Natural killer cell treated with Interleukin-12 subunit alpha and Interleukin-12 subunit beta and Interleukin-15 and Interleukin-18, amount 100 ng/mL, for 72 hours (primary cell): Measurements from ENCODE around the gene PHF21B. TPM values are rescaled to one million over a fixed set of nuclear protein-coding genes. Genes with fewer than 3 reads are reported as not detected.

Experiments used
- ATAC-seq, 2 donors: fragments of 150-1000 bp; cut with Tn5 transposase in 1 of 2; sonication (Bioruptor Pico), chemical (Tn5 transposase) in 1 of 2; 2 replicates each; pipeline ENCODE4 v1.10.0; 2021
- DNase-seq: peaks from one replicate; pipeline ENCODE4 v3.0.0; 2022; ENCODE audit warnings: low spot score
- H3K27ac Mint-ChIP-seq, 2 donors: 1 replicate in 1 of 2; 2 replicates in 1 of 2; pipeline ENCODE4 v1.8.0; 2022; ENCODE audit warnings: mixed read lengths in 2 of 2, mild to moderate bottlenecking in 1 of 2, moderate library complexity in 1 of 2
- H3K27me3 Mint-ChIP-seq, 2 donors: 1 replicate in 1 of 2; 2 replicates in 1 of 2; pipeline ENCODE4 v1.8.0; 2022; ENCODE audit warnings: mixed read lengths in 2 of 2
- H3K36me3 Mint-ChIP-seq: one replicate; pipeline ENCODE4 v1.8.0; 2022; ENCODE audit warnings: mixed read lengths
- H3K4me1 Mint-ChIP-seq, 2 donors: 1 replicate in 1 of 2; 2 replicates in 1 of 2; pipeline ENCODE4 v1.8.0; 2022; ENCODE audit warnings: low read depth in 2 of 2, mixed read lengths in 2 of 2, mild to moderate bottlenecking in 1 of 2
- H3K4me3 Mint-ChIP-seq: one replicate; pipeline ENCODE4 v1.8.0; 2022; ENCODE audit warnings: mixed read lengths
- H3K9me3 Mint-ChIP-seq: 2 replicates; pipeline ENCODE4 v1.8.0; 2022; ENCODE audit warnings: mixed read lengths
- total RNA-seq, 2 donors: library from RNA; stranded (reverse); gene quantifications; one replicate each; pipeline ENCODE4 v1.2.3, GENCODE V29; 2022

PHF21B gene
- total RNA-seq, 2 donors from 2014 or later, result 0.36 TPM; not detected in 1

DNA sequence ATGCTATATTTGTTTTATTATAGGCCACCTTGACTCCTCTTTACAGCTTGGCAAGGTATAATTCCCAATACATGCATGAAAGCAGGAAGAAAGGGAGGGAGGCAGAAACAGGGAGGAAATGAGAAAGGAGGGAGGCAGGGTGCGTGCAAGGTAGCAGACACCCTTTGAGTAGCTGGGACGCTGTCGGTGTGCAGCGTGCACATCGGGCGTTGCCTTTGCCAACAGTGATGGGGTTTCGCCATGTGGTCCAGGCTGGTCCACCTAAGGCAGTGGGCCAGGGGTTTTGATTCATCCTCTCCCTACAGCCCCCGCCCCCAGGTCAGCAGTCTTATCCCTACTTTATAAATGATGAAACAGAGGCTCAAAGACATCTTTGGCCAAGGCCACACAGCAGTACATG, 25.0 kb upstream of the PHF21B start:
- Mint-ChIP-seq H3K4me1 (no peaks in the 10 kb centered on the region), H3K27ac (no peak overlapping the region), H3K4me3 (no peak overlapping the region), H3K27me3 (peaks cover 0 to 7% of the 10 kb centered on the region in 2 donors), H3K9me3 (no peaks in the 10 kb centered on the region), H3K36me3 (no peaks in the 10 kb centered on the region)
- DNase-seq (no peak), ATAC-seq (peak in 1 of 2 donors; percentile 30)

DNA sequence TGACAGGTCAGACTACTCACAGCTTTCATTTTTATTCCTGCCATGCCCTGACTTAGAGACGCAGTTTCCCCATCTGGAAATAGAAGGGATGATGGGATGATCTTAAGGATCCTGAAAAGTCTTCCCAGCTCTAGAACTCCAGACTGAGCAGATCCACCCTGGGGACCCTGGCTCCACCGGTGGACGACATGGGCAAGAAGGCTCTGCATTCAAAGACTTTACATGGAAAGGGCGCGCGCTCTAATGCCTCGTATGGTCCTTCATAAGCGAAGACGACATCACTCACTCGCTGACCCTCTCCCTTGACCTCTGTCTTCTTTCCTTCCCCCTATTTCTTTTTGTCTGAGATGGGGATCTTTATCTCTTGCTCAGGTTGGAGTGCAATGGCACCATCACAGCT, 24.4 kb upstream of the PHF21B start:
- H3K4me1 Mint-ChIP-seq, result no peaks in the 10 kb centered on the region
- H3K4me3 Mint-ChIP-seq, result no peak overlapping the region
- peaks cover 0 to 10% of the 10 kb centered on the region in 2 donors for H3K27me3 Mint-ChIP-seq
- H3K9me3 Mint-ChIP-seq, result no peaks in the 10 kb centered on the region
- ATAC-seq (no peak), DNase-seq (no peak)
- H3K27ac Mint-ChIP-seq, result no peak overlapping the region
- H3K36me3 Mint-ChIP-seq, result no peaks in the 10 kb centered on the region

DNA sequence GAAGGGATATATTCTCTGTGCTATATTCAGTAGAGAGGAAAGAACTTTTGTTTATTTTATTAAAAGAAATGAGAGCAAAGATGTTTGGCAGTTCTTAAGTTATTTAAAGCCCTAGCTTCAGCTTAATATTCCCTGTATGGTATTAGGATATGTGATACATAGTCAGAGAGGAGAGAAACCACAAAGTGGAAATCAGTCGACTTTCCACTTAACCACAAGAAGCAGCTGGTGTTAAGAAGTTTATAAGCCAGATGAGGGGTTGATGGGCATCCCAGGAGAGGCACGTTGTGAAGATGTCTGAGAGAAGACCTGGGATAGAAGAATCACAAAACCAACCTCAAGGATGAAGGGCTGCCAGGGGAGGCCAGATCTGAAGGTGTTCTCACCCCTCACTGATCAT, 23.3 kb upstream of the PHF21B start:
- Mint-ChIP-seq H3K27ac (no peak overlapping the region), H3K27me3 (peaks cover 0 to 10% of the 10 kb centered on the region in 2 donors), H3K9me3 (no peaks in the 10 kb centered on the region), H3K36me3 (no peaks in the 10 kb centered on the region), H3K4me1 (no peaks in the 10 kb centered on the region), H3K4me3 (no peak overlapping the region)
- ATAC-seq, result no peak
- DNase-seq, result no peak

DNA sequence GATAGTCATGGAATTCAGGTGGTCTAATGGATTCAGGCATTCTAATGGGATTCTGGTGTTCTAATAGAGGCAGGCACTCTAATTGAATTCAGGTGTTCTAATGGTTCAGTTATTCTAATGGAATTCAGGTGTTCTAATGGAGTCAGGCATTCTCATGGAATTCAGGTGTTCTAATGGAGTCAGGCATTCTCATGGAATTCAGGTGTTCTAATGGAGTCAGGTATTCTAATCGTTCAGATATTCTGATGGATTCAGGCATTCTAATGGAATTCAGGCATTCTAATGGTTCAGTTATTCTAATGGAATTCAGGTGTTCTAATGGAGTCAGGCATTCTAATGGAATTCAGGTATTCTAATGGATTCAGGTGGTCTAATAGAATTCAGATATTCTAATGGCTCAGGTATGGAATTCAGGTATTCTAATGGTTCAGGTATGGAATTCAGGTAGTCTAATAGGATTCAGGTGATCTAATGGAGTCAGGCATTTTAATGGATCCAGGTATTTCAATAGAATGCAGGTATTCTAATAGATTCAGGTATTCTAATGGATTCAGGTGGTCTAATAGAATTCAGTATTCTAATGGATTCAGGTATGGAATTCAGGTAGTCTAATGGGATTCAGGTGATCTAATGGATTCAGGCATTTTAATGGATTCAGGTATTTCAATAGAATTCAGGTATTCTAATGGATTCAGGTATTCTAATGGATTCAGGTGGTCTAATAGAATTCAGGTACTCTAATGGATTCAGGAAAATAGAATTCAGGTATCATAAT, 22.0 kb upstream of the PHF21B start:
- no peaks in the 10 kb centered on the region for H3K4me1 Mint-ChIP-seq

DNA sequence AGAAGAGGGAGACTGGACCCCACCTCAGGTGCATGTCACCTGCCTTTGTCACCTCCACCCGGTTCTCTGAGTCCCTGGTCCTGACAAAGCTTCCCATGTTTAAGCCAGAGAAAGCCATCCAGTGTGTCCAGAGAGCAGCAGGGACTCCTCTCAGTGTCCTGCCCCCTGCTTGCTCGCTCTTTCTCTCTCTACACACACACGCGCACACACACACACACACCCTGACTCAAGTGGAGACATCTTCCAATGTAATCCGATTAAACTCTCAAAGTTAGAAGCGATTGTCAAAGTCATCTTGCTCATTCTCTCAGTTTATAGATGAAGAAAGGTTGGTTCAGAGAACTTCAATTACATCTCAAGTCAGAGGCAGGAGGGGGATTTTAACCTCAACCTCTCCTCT, 19.7 kb upstream of the PHF21B start:
- H3K27me3 Mint-ChIP-seq, result peaks cover 0 to 16% of the 10 kb centered on the region in 2 donors
- H3K4me3 Mint-ChIP-seq, result no peak overlapping the region
- H3K27ac Mint-ChIP-seq, result no peak overlapping the region
- H3K36me3 Mint-ChIP-seq, result no peaks in the 10 kb centered on the region
- H3K4me1 Mint-ChIP-seq, result no peaks in the 10 kb centered on the region
- DNase-seq, result no peak
- no peaks in the 10 kb centered on the region for H3K9me3 Mint-ChIP-seq
- no peak for ATAC-seq

More for the DNA sequence above, 22.0 kb upstream of the PHF21B start:
- Mint-ChIP-seq H3K36me3 (no peaks in the 10 kb centered on the region), H3K4me3 (no peak overlapping the region), H3K27ac (no peak overlapping the region), H3K27me3 (peaks cover 0 to 14% of the 10 kb centered on the region in 2 donors), H3K9me3 (no peaks in the 10 kb centered on the region)
- ATAC-seq, result no peak
- no peak for DNase-seq

DNA sequence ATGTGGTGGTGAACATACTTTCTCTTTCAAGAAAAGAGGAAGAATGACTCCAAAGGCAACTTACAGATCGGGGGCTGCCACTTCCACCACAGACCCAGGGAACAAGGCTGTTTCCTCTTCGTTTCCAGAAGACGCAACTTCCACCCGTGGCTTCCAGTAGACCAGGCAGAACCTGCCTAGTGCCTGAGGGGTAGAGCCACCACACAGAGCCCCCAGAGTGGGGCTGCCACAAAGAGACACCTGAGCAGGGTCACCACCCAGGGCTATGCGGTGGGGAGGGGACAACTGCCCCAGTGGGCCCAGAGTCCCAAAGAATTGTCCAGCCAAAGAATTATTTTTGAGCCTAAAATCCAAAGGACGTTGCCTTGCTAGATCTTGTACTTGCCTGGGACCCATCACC, 16.7 kb upstream of the PHF21B start:
- H3K27ac Mint-ChIP-seq, result no peak overlapping the region
- no peaks in the 10 kb centered on the region for H3K9me3 Mint-ChIP-seq
- no peak overlapping the region for H3K4me3 Mint-ChIP-seq
- no peaks in the 10 kb centered on the region for H3K4me1 Mint-ChIP-seq
- no peaks in the 10 kb centered on the region for H3K36me3 Mint-ChIP-seq
- ATAC-seq (no peak), DNase-seq (no peak)
- H3K27me3 Mint-ChIP-seq, result peaks cover 9 to 33% of the 10 kb centered on the region in 2 donors

DNA sequence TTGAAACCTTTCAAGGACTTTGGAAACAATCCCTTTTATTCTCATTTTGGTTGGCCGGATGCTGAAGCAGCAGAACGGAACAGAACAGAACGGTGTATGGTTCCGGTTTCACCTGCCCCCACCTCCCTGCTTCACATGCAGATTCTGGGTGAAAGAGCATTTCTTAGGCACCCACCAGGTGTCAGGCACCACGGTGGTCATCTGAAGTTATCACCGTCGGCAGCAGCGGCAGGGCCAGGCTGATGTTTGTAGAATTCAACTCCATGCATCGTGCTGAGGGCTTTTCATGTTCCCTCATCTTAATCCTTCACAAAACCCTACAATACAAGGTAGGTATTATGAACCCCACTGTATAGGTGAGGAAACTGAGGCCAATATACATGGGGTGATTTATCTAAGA, 13.6 kb upstream of the PHF21B start:
- Mint-ChIP-seq H3K9me3 (no peaks in the 10 kb centered on the region), H3K27ac (no peak overlapping the region)
- ATAC-seq, result no peak

DNA sequence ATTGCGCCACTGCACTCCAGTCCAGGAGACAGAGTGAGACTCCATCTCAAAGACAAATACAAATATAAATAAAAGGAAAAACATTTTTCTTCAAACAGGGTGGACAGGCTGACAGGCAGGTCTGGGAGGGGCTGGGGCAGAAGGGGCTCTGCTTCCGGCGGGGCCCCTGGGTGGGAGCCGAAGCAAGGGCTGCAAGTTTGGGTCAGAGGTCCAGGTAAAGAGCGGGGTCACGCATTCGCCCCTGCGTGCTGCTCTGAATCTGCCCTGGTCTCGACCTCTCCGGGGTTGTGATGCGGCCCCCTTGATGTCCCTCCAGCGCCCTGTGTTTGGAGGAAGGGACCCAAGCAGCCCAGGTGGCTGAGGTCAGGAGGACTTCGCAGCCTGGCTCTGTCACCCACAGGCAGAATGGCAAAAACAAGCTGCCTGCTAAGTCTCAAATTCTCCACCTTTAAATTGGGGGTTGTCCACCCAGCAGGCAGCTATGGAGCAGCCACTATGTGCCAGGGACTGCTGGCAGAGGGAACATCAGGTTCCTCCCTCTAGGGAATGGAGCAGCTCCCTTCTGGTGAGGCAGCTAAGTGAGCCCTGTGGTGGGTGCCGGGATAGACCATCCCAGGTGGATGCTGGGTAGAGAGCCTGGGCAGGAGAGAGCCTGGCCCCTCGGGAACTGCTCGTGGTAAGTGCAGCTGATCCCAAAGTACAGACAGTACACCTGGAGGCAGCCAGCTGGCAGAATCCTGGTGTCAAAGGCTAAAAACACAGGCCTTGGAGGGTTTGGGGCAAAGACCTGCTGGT, 10.3 kb upstream of the PHF21B start:
- Mint-ChIP-seq H3K4me3 (no peak overlapping the region), H3K27me3 (peaks cover 9 to 23% of the 10 kb centered on the region in 2 donors), H3K36me3 (no peaks in the 10 kb centered on the region), H3K9me3 (no peaks in the 10 kb centered on the region), H3K4me1 (no peaks in the 10 kb centered on the region), H3K27ac (no peak overlapping the region)
- DNase-seq, result no peak
- peak in 1 of 2 donors; percentile 35 for ATAC-seq

More for the DNA sequence above, 13.6 kb upstream of the PHF21B start:
- no peaks in the 10 kb centered on the region for H3K36me3 Mint-ChIP-seq
- peaks cover 9 to 29% of the 10 kb centered on the region in 2 donors for H3K27me3 Mint-ChIP-seq
- DNase-seq, result no peak
- H3K4me1 Mint-ChIP-seq, result no peaks in the 10 kb centered on the region
- H3K4me3 Mint-ChIP-seq, result no peak overlapping the region

DNA sequence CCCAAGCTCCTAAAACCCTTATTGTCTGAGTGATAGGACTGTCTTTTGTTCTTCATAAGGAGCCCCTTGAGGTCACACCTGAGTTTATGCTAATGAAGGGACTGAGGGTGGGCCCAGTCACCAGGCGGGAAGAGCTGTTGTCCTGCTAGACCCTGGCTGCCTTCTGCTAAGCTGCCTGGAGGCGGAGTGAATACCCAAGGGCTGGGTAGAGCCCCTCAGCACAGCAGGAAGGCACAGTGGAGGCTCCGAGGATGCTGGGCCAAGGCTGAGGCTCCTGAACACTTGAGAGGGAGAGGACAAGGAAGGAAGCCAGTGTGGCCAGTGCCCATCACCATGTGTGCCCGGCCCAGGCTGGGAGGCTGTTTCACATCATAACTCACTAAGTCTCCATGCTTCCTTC, 4.8 kb upstream of the PHF21B start:
- H3K9me3 Mint-ChIP-seq, result no peaks in the 10 kb centered on the region

DNA sequence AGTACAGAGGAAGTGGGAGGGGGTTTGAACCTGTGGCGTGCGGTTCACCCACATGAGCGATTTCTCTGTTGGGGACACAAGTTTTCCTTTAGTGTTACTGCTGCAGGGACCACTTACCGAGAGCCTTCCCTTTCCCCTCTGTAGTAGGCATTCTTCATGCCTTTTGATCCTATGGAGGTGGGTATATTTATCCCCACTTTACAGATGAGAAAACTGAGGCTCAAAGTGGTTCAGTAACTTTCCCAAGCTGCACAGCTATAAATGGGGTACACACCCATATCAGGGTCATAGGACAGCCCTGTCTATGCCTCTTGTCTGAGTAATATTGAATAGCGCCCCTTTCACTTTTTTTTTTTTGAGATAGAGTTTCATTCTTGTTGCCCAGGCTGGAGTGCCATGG, 3.3 kb upstream of the PHF21B start:
- H3K9me3 Mint-ChIP-seq, result no peaks in the 10 kb centered on the region
- H3K4me3 Mint-ChIP-seq, result no peak overlapping the region
- no peak for DNase-seq
- H3K36me3 Mint-ChIP-seq, result peaks cover 6% of the 10 kb centered on the region
- no peak for ATAC-seq
- peaks cover 6 to 10% of the 10 kb centered on the region in 2 donors for H3K4me1 Mint-ChIP-seq
- no peak overlapping the region for H3K27ac Mint-ChIP-seq
- peaks cover 28 to 32% of the 10 kb centered on the region in 2 donors for H3K27me3 Mint-ChIP-seq

More for the DNA sequence above, 4.8 kb upstream of the PHF21B start:
- Mint-ChIP-seq H3K27me3 (peaks cover 31 to 32% of the 10 kb centered on the region in 2 donors), H3K4me1 (peaks cover 6 to 10% of the 10 kb centered on the region in 2 donors), H3K4me3 (no peak overlapping the region), H3K36me3 (peaks cover 6% of the 10 kb centered on the region), H3K27ac (no peak overlapping the region)
- DNase-seq (no peak), ATAC-seq (no peak)

DNA sequence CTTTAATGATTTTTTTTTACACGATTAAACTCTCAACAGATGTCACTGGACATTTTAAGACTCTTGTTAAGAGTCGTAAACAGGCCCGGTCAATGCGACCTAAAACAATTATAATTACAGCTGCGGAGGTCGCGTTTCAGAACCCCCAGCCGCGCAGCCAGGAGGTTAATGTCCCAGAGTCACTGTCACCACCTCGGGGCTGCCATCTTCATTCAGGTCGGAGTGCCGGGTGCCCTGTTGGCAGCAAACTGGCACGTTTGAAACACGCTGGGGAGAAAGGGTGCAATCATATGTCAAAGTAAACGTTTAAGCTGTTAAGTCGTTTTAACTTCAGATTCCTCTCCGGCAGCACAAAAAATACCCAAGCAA, 711 bp upstream of the PHF21B start:
- H3K27ac Mint-ChIP-seq, result peak overlapping the region in 1 of 2 donors; percentile 57
- peaks cover 39 to 45% of the 10 kb centered on the region in 2 donors for H3K27me3 Mint-ChIP-seq

DNA sequence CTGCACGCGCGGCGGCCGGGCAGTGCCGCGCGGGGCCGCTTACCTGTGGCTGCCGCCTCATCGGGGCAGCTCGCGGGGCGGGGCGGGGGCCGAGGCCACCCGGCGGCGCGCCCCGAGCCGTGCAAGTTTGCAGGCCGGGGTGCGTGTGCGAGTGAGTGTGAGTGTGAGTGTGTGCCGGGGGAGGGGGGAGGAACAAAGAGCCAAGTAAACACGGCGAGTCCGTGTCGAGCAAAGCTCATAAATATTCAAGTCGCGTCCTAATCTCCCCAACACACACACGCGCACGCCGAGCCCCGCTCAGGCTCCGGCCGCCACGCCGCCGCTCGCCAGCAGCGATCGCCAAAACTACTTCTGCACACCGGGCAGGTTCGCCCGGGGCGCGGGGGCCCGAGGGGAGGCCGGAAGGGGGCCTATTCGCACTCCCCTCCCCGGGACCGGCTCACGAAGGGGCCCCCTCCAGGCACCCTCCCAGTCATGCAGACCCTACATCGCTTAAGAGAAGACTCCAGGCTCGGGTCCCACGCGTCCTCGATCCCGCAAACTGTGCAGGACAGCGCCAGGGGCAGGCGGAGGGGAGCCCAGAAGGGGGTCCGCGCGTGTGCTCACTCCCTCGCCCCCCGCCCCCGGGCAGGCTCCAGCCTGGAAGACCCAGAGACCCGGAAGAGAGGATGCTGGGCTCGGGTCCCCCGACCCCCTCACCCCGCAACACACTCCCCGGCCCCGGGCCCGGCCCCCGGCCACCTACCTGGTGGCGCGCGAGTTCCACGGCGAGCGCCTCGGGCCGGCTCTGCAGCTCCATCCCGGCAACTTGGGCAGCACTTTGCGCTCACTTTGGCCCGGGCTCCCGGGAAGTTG, 827 bp downstream of the PHF21B start:
- ATAC-seq, result no peak
- Mint-ChIP-seq H3K27me3 (peaks cover 43 to 49% of the 10 kb centered on the region in 2 donors), H3K4me1 (peaks cover 9 to 10% of the 10 kb centered on the region in 2 donors), H3K27ac (no peak overlapping the region), H3K9me3 (no peaks in the 10 kb centered on the region), H3K4me3 (no peak overlapping the region), H3K36me3 (peaks cover 6% of the 10 kb centered on the region)
- DNase-seq, result no peak

More for the DNA sequence above, 711 bp upstream of the PHF21B start:
- peak overlapping the region; percentile 79 for H3K4me3 Mint-ChIP-seq
- ATAC-seq (no peak), DNase-seq (no peak)
- no peaks in the 10 kb centered on the region for H3K9me3 Mint-ChIP-seq
- peaks cover 6% of the 10 kb centered on the region for H3K36me3 Mint-ChIP-seq
- H3K4me1 Mint-ChIP-seq, result peaks cover 9 to 10% of the 10 kb centered on the region in 2 donors

DNA sequence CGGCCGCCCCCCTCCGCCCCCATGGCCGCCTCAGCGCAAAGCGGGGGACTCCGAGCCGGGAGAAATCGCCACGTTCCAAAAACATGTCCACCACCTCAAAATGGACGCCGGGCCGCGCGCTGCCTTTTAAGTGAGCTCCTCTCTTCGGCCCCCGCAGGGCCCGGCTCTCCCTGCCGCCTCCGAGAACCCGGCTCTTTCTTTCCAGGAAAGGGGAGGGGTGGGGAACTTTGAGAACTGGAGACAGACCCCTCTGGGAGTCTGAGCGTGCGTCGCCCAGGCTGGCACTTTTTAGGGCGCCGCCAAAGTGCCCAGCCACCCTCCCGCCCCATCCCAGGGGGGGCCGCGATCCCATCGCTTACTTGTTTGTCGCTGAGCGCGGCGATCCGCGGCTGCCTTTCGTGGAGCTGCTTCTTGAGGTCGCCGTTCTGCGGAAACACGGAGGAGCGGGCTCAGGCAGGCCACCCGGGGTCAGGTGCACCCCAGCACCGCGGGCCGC, 1.6 kb downstream of the PHF21B start:
- Mint-ChIP-seq H3K9me3 (no peaks in the 10 kb centered on the region), H3K27ac (no peak overlapping the region), H3K4me1 (peaks cover 9 to 10% of the 10 kb centered on the region in 2 donors), H3K4me3 (no peak overlapping the region), H3K36me3 (peaks cover 6% of the 10 kb centered on the region), H3K27me3 (peaks cover 49 to 55% of the 10 kb centered on the region in 2 donors)
- no peak for ATAC-seq
- no peak for DNase-seq
